ENCODE results near the gene FGF1. TPM values are rescaled to one million over a fixed set of nuclear protein-coding genes. Genes with fewer than 3 reads are reported as not detected.

FGF1 gene
- total and polyA plus RNA-seq, 8 donors: 0.03 to 0.90 (median 0.35) TPM

GRCh38 chr5:142636093-142636492 is 49.8 kb downstream of the FGF1 start:
- no peak for TF ChIP-seq CTCF (IDR thresholded peaks at IDR 0.05)
- no peaks in the 10 kb centered on the region for H3K27me3 ChIP-seq
- intact Hi-C loops (cut with DNase I): no loop called here
- H3K27ac ChIP-seq: no peak overlapping the region
- DNase-seq: no peak
- 54 to 61% methylated on average over 5 of the region's 5 CpGs for WGBS, 2 donors
- no peaks in the 10 kb centered on the region for H3K36me3 ChIP-seq
- H3K4me3 ChIP-seq: no peak overlapping the region
- H3K4me1 ChIP-seq: no peaks in the 10 kb centered on the region
- no peak for ATAC-seq
- H3K9me3 ChIP-seq: no peaks in the 10 kb centered on the region
- no peak for FAIRE-seq

- no peak overlapping the region for H3K4me3 ChIP-seq
- H3K27ac ChIP-seq: no peak overlapping the region
- H3K9me3 ChIP-seq: no peaks in the 10 kb centered on the region
- intact Hi-C loops (cut with DNase I): no loop called here
- ATAC-seq (no peak), FAIRE-seq (no peak), DNase-seq (no peak)
- H3K4me1 ChIP-seq: no peaks in the 10 kb centered on the region
- H3K36me3 ChIP-seq: no peaks in the 10 kb centered on the region
- TF ChIP-seq CTCF (IDR thresholded peaks at IDR 0.05): no peak
- H3K27me3 ChIP-seq: no peaks in the 10 kb centered on the region
- 54 to 57% methylated on average over 8 of the region's 8 CpGs for WGBS, 2 donors
Observed at GRCh38 chr5:142634216-142635011, 51.5 kb downstream of the FGF1 start.

- 71 to 75% methylated on average over 7 of the region's 7 CpGs for WGBS, 2 donors
- Histone ChIP-seq H3K36me3 (no peaks in the 10 kb centered on the region), H3K27me3 (no peaks in the 10 kb centered on the region), H3K9me3 (no peaks in the 10 kb centered on the region), H3K27ac (no peak overlapping the region), H3K4me1 (no peaks in the 10 kb centered on the region), H3K4me3 (no peak overlapping the region)
- ATAC-seq: no peak
- no peak for DNase-seq
- no peak for TF ChIP-seq CTCF (IDR thresholded peaks at IDR 0.05)
- no peak for FAIRE-seq
- intact Hi-C loops (cut with DNase I): no loop called here
Observed at GRCh38 chr5:142630927-142631539, 54.9 kb downstream of the FGF1 start.

- 74 to 78% methylated on average over 5 of the region's 5 CpGs for WGBS, 2 donors
- no peak for TF ChIP-seq CTCF (IDR thresholded peaks at IDR 0.05)
- FAIRE-seq (no peak), DNase-seq (no peak), ATAC-seq (no peak)
- intact Hi-C loops (cut with DNase I): no loop called here
- Histone ChIP-seq H3K4me1 (no peaks in the 10 kb centered on the region), H3K27ac (no peak overlapping the region), H3K36me3 (no peaks in the 10 kb centered on the region), H3K9me3 (no peaks in the 10 kb centered on the region), H3K27me3 (no peaks in the 10 kb centered on the region), H3K4me3 (no peak overlapping the region)
Observed at GRCh38 chr5:142627383-142628217, 58.3 kb downstream of the FGF1 start.
